Thoracic aorta (tissue), 2 donors: ENCODE results near the gene CAVIN1. TPM values are rescaled to one million over a fixed set of nuclear protein-coding genes. Genes with fewer than 3 reads are reported as not detected.
"Not testable (repeated sequence)": the region's sequence is repeated elsewhere in the genome, so short reads cannot be mapped to it uniquely, and the experiment has no call there.

Experiments used
- ATAC-seq: fragments of 150-250 bp; one replicate; pipeline ENCODE4 v1.8.0; 2017; ENCODE audit warnings: low read depth; ENCODE audit not compliant: insufficient number of reproducible peaks, low FRiP score
- DNase-seq: peaks from one replicate; pipeline ENCODE4 v3.0.0-alpha.2; 2020; ENCODE audit warnings: low spot score
- H3K27ac ChIP-seq, 2 donors: fragments of 200-600 bp; sonication (generic); 1 replicate in 1 of 2; 2 replicates in 1 of 2; pipeline ENCODE4 v1.5.1; 2016; ENCODE audit warnings: mild to moderate bottlenecking in 2 of 2, moderate library complexity in 2 of 2
- H3K27me3 ChIP-seq: fragments of 200-600 bp; sonication (generic); replicated peaks from 2 replicates; pipeline ENCODE4 v1.6.0; 2016; ENCODE audit warnings: mild to moderate bottlenecking; ENCODE audit not compliant: insufficient read depth
- H3K36me3 ChIP-seq: fragments of 200-600 bp; sonication (generic); one replicate; pipeline ENCODE4 v1.5.1; 2016
- H3K4me1 ChIP-seq, 2 donors: fragments of 200-600 bp; sonication (generic); 1 replicate in 1 of 2; 2 replicates in 1 of 2; pipeline versions ENCODE4 v1.5.1 to v1.6.0; 2016; ENCODE audit warnings: low read depth in 2 of 2, mild to moderate bottlenecking in 1 of 2; ENCODE audit not compliant: control insufficient read depth in 1 of 2
- H3K4me3 ChIP-seq: fragments of 200-600 bp; sonication (generic); 2 replicates; pipeline ENCODE4 v1.5.1; 2016; ENCODE audit warnings: mild to moderate bottlenecking
- H3K9me3 ChIP-seq: fragments of 200-600 bp; sonication (generic); 2 replicates; pipeline ENCODE4 v1.5.1; 2016
- total RNA-seq, 2 donors: library from RNA; depleted of rRNA; stranded (reverse); fragments of >200 nt; gene quantifications; one replicate each; pipeline versions ENCODE4 v1.1.0 to v1.2.3, GENCODE V29; 2016
- TF ChIP-seq, protein P1 (sequence below): fragments of 200-600 bp; sonication (generic); IDR thresholded peaks from one replicate; pipeline ENCODE4 v1.5.1; 2019; ENCODE audit warnings: antibody characterized with exemption

Gene CAVIN1
- total RNA-seq, 2 donors from 2014 or later, result 579 to 938 TPM

DNA sequence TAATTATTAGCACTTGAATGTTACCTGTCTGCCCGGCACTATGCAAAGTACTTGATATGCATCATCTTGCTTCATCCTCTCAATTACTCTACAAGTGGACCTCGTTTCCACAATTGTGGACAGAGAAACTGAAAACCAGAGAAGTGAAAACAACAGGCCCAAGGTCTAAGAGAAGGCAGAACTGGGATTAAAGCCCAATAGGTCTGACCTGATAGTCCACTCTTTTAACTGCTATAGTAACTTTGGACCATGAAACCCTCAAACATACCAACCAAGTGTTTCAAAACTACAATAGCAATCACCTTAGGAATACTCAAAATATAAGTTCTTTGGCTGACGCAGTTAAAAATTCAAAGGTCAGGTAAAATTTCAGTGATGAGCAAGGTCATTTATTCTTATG is 42.1 kb downstream of the CAVIN1 start:
- peak overlapping the region; percentile 49 to 75 for H3K27ac ChIP-seq
- TF ChIP-seq, protein P1, sequence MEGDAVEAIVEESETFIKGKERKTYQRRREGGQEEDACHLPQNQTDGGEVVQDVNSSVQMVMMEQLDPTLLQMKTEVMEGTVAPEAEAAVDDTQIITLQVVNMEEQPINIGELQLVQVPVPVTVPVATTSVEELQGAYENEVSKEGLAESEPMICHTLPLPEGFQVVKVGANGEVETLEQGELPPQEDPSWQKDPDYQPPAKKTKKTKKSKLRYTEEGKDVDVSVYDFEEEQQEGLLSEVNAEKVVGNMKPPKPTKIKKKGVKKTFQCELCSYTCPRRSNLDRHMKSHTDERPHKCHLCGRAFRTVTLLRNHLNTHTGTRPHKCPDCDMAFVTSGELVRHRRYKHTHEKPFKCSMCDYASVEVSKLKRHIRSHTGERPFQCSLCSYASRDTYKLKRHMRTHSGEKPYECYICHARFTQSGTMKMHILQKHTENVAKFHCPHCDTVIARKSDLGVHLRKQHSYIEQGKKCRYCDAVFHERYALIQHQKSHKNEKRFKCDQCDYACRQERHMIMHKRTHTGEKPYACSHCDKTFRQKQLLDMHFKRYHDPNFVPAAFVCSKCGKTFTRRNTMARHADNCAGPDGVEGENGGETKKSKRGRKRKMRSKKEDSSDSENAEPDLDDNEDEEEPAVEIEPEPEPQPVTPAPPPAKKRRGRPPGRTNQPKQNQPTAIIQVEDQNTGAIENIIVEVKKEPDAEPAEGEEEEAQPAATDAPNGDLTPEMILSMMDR, result no peak

GRCh38 chr17:42378959-42379594 is 44.0 kb downstream of the CAVIN1 start:
- H3K36me3 ChIP-seq, result no peaks in the 10 kb centered on the region
- peak overlapping the region; percentile 48 to 75 for H3K27ac ChIP-seq
- no peak for DNase-seq
- ATAC-seq, result no peak
- H3K4me3 ChIP-seq, result peak overlapping the region; percentile 68
- H3K27me3 ChIP-seq, result no peaks in the 10 kb centered on the region
- H3K9me3 ChIP-seq, result no peaks in the 10 kb centered on the region
- TF ChIP-seq, protein P1, result no peak
- H3K4me1 ChIP-seq, result peaks cover 46 to 73% of the 10 kb centered on the region in 2 donors

More for the DNA sequence above, 42.1 kb downstream of the CAVIN1 start:
- no peaks in the 10 kb centered on the region for H3K36me3 ChIP-seq
- ATAC-seq, result no peak
- H3K4me1 ChIP-seq, result peaks cover 53 to 80% of the 10 kb centered on the region in 2 donors
- no peaks in the 10 kb centered on the region for H3K9me3 ChIP-seq
- DNase-seq, result no peak
- H3K27me3 ChIP-seq, result no peaks in the 10 kb centered on the region
- H3K4me3 ChIP-seq, result no peak overlapping the region

DNA sequence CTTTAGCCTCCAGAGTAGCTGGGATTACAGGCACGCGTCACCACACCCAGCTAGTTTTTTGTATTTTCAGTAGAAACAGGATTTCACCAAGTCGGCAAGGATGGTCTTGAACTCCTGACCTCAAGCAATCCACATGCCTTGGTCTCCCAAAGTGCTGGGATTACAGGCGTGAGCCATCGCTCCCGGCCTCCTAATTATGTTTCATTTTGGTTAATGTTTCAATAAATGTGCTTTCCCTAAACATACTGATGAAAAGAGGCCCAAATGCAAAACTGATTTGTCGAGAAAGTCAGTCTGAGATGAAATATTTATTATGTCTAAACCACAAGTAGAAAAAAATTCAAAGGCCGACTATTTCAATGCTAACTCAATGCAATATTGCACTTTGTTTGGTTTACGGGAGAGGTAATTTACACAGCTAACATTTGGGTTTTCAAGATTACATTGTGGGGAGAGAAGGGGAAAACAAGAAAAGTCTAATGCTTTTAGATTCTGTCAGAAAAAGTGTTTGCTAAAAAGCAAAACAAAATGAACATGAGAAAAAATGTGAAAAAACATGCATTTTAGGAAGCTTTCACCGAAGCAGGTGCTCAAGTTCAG is 44.6 kb downstream of the CAVIN1 start:
- H3K27me3 ChIP-seq, result no peaks in the 10 kb centered on the region
- ATAC-seq (no peak), DNase-seq (no peak)
- peaks cover 46 to 73% of the 10 kb centered on the region in 2 donors for H3K4me1 ChIP-seq
- peak overlapping the region; percentile 68 for H3K4me3 ChIP-seq
- TF ChIP-seq, protein P1, result no peak
- H3K27ac ChIP-seq, result peak overlapping the region; percentile 48 to 75
- H3K36me3 ChIP-seq, result no peaks in the 10 kb centered on the region
- H3K9me3 ChIP-seq, result no peaks in the 10 kb centered on the region

DNA sequence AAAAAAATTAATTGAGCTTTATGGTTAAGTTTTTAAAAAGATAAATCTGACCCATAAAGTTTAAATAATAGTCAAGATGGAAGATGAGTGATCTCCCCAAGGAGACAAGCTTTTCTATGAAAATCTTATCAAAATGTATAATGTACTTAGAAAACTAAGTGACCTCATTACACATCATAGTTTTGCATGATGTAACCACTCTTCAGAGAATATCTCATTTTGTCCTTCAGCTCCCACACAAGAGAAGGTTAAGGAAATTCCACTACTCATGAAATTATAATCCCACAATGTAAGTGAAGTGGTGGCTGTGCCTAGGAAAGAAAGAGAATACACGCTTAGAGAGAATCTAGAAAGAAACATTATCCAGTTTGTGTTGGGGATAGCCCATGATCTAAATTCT is 49.2 kb downstream of the CAVIN1 start:
- no peaks in the 10 kb centered on the region for H3K9me3 ChIP-seq
- peaks cover 14 to 40% of the 10 kb centered on the region in 2 donors for H3K4me1 ChIP-seq
- TF ChIP-seq, protein P1, result no peak
- no peak overlapping the region for H3K27ac ChIP-seq
- H3K36me3 ChIP-seq, result no peaks in the 10 kb centered on the region
- H3K4me3 ChIP-seq, result no peak overlapping the region
- H3K27me3 ChIP-seq, result no peaks in the 10 kb centered on the region
- ATAC-seq, result no peak
- no peak for DNase-seq

- ATAC-seq (no peak), DNase-seq (no peak)
- TF ChIP-seq, protein P1, result no peak
- Histone ChIP-seq H3K4me3 (no peak overlapping the region), H3K4me1 (peaks cover 16 to 33% of the 10 kb centered on the region in 2 donors), H3K36me3 (no peaks in the 10 kb centered on the region), H3K27me3 (no peaks in the 10 kb centered on the region), H3K9me3 (no peaks in the 10 kb centered on the region), H3K27ac (no peak overlapping the region)
Observed at GRCh38 chr17:42372142-42372541, 50.9 kb downstream of the CAVIN1 start.

- DNase-seq, H3K36me3 ChIP-seq, ATAC-seq, H3K27me3 ChIP-seq, H3K9me3 ChIP-seq, H3K4me3 ChIP-seq, H3K27ac ChIP-seq: not testable (repeated sequence)
- peaks cover 25 to 47% of the 10 kb centered on the region in 2 donors for H3K4me1 ChIP-seq
Observed at GRCh38 chr17:42368797-42369561, 54.1 kb downstream of the CAVIN1 start.

- H3K4me3 ChIP-seq, H3K27ac ChIP-seq, ATAC-seq, H3K36me3 ChIP-seq, DNase-seq, H3K9me3 ChIP-seq, H3K27me3 ChIP-seq: not testable (repeated sequence)
- H3K4me1 ChIP-seq, result peaks cover 31 to 53% of the 10 kb centered on the region in 2 donors
Observed at GRCh38 chr17:42368310-42368709, 54.7 kb downstream of the CAVIN1 start.
